ENCODE data around the gene MAGI2.

Gene MAGI2

DNA sequence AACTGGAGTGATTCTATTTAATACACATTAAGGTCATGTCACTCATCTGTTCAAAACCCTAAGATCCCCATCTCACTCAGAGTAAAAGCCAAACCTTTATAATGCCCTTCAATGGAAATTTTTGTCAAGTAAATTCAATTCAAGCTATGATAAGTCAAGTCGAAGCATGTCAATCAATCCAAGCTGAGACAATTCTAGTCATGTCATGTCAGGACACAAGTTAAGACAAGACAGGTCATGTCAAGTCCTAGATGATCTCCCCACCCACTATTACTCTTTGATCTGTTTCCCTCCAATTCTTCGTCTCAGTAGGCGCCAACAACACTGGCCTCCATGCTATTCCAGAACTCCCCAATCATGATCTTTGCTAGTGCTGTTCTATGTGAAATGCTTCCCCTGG lies 141.4 kb downstream of the MAGI2 start:
- no peak overlapping the region for H2AFZ ChIP-seq (ENCODE audit: low read depth, low read length, severe bottlenecking)
- H3K27ac ChIP-seq (ENCODE audit: low read depth, low read length), result no peak overlapping the region
- no peaks in the 10 kb centered on the region for H3K27me3 ChIP-seq (ENCODE audit: low read length)
- no peaks in the 10 kb centered on the region; the same call in 1 of the 2 replicates for H3K9me3 ChIP-seq (ENCODE audit: insufficient read depth, low read length)
- H3K4me2 ChIP-seq (ENCODE audit: low read depth, low read length, poor library complexity, severe bottlenecking), result no peak overlapping the region
- TF ChIP-seq, protein P1, sequence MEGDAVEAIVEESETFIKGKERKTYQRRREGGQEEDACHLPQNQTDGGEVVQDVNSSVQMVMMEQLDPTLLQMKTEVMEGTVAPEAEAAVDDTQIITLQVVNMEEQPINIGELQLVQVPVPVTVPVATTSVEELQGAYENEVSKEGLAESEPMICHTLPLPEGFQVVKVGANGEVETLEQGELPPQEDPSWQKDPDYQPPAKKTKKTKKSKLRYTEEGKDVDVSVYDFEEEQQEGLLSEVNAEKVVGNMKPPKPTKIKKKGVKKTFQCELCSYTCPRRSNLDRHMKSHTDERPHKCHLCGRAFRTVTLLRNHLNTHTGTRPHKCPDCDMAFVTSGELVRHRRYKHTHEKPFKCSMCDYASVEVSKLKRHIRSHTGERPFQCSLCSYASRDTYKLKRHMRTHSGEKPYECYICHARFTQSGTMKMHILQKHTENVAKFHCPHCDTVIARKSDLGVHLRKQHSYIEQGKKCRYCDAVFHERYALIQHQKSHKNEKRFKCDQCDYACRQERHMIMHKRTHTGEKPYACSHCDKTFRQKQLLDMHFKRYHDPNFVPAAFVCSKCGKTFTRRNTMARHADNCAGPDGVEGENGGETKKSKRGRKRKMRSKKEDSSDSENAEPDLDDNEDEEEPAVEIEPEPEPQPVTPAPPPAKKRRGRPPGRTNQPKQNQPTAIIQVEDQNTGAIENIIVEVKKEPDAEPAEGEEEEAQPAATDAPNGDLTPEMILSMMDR (IDR thresholded peaks at IDR 0.05; ENCODE audit: insufficient read depth, low read length, poor library complexity, severe bottlenecking), result no peak
- no peaks in the 10 kb centered on the region for H4K20me1 ChIP-seq (ENCODE audit: low read depth, low read length)
- H3K9ac ChIP-seq (ENCODE audit: low read length), result no peak overlapping the region
- H3F3A ChIP-seq (ENCODE audit: insufficient read depth), result no peaks in the 10 kb centered on the region
- no peaks in the 10 kb centered on the region for H3K36me3 ChIP-seq (ENCODE audit: low read length)
- no peaks in the 10 kb centered on the region for H3K79me2 ChIP-seq (ENCODE audit: insufficient read depth, low read length)
- no peak overlapping the region for H3K4me3 ChIP-seq (ENCODE audit: insufficient read depth, low read length, poor library complexity, severe bottlenecking)
- H3K9me2 ChIP-seq (replicated peaks; ENCODE audit: insufficient read depth, low read length), result no peaks in the 10 kb centered on the region

DNA sequence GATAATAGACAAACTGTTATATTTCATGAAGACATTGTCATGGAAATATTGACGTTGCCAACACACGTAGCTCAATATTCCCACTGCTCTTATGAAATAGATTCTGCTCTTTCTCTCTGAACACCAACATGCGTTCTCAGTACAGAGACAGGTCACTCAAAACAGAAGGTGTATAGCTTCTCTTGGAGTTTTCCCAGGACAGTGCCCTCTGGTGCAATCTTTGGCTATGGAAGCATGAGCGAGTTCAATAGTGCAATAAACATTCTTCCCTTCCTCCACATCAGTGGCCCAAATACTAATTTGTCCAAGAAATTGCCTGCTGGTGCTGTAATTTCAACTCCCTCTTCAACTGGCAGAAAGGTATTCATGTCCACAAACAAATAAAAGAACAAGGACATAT lies 145.3 kb downstream of the MAGI2 start:
- no peaks in the 10 kb centered on the region for H3K27me3 ChIP-seq (ENCODE audit: low read length)
- no peak overlapping the region for H3K4me2 ChIP-seq (ENCODE audit: low read depth, low read length, poor library complexity, severe bottlenecking)
- H3K9me3 ChIP-seq (ENCODE audit: insufficient read depth, low read length), result no peaks in the 10 kb centered on the region; the same call in 1 of the 2 replicates
- H4K20me1 ChIP-seq (ENCODE audit: low read depth, low read length), result no peaks in the 10 kb centered on the region
- H3K36me3 ChIP-seq (ENCODE audit: low read length), result no peaks in the 10 kb centered on the region
- H3K4me3 ChIP-seq (ENCODE audit: insufficient read depth, low read length, poor library complexity, severe bottlenecking), result no peak overlapping the region
- H2AFZ ChIP-seq (ENCODE audit: low read depth, low read length, severe bottlenecking), result no peak overlapping the region
- H3F3A ChIP-seq (ENCODE audit: insufficient read depth), result no peaks in the 10 kb centered on the region
- TF ChIP-seq, protein P1 (IDR thresholded peaks at IDR 0.05; ENCODE audit: insufficient read depth, low read length, poor library complexity, severe bottlenecking), result no peak
- no peak for TF ChIP-seq EZH2phosphoT487 (conservative IDR thresholded peaks at IDR 0.05; ENCODE audit: low read length)
- no peaks in the 10 kb centered on the region for H3K9me2 ChIP-seq (replicated peaks; ENCODE audit: insufficient read depth, low read length)
- H3K27ac ChIP-seq (ENCODE audit: low read depth, low read length), result no peak overlapping the region
- H3K9ac ChIP-seq (ENCODE audit: low read length), result no peak overlapping the region
- no peaks in the 10 kb centered on the region for H3K79me2 ChIP-seq (ENCODE audit: insufficient read depth, low read length)

DNA sequence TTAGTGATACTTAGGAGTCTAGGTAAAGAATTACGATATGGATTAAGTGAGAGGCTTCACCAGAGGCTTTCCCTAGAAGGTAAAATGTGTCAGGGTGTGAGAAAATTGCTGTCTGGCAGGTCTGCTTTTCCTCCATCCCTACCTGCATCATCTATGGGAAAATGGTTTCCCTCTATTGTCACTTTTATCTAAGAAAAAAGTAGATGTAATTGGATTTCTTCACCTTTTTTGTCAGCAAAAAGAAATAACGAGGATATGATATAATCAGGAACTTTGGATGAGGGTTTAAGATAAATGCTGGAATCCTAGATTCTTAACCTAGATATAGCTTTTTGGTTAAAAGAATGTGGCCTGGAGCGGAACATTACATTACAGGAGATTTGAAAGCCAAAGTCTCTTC lies 146.1 kb downstream of the MAGI2 start:
- Histone ChIP-seq H3K4me2 (ENCODE audit: low read depth, low read length, poor library complexity, severe bottlenecking) (no peak overlapping the region), H3K79me2 (ENCODE audit: insufficient read depth, low read length) (no peaks in the 10 kb centered on the region), H3F3A (ENCODE audit: insufficient read depth) (no peaks in the 10 kb centered on the region), H3K9me3 (ENCODE audit: insufficient read depth, low read length) (no peaks in the 10 kb centered on the region), H3K27me3 (ENCODE audit: low read length) (no peaks in the 10 kb centered on the region), H3K27ac (ENCODE audit: low read depth, low read length) (no peak overlapping the region), H4K20me1 (ENCODE audit: low read depth, low read length) (no peaks in the 10 kb centered on the region), H3K9ac (ENCODE audit: low read length) (no peak overlapping the region), H3K9me2 (replicated peaks; ENCODE audit: insufficient read depth, low read length) (no peaks in the 10 kb centered on the region), H3K4me3 (ENCODE audit: insufficient read depth, low read length, poor library complexity, severe bottlenecking) (no peak overlapping the region), H2AFZ (ENCODE audit: low read depth, low read length, severe bottlenecking) (no peak overlapping the region), H3K36me3 (ENCODE audit: low read length) (no peaks in the 10 kb centered on the region)
- TF ChIP-seq, protein P1 (IDR thresholded peaks at IDR 0.05; ENCODE audit: insufficient read depth, low read length, poor library complexity, severe bottlenecking), result no peak
- TF ChIP-seq EZH2phosphoT487 (conservative IDR thresholded peaks at IDR 0.05; ENCODE audit: low read length), result no peak

DNA sequence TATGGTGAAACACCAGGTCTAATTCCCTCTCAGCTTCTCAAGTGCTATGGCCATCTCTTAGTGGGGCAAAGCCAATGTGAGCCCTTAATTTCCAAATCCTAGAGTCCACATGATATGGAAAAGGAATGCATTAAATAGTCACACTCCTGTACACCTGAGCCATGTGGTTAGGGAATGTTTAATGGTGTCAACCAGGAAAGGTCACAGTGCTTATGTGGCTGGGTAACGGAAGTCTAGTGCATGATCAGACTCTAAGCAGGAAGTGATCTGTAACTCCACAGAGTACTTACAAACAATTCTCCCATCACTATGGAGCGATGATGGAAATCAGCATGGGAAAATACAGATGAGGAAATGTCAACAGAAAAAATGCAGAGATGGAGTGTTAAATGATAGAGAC lies 148.8 kb downstream of the MAGI2 start:
- H3K4me2 ChIP-seq (ENCODE audit: low read depth, low read length, poor library complexity, severe bottlenecking), result no peak overlapping the region
- H3K79me2 ChIP-seq (ENCODE audit: insufficient read depth, low read length), result no peaks in the 10 kb centered on the region
- no peak overlapping the region for H2AFZ ChIP-seq (ENCODE audit: low read depth, low read length, severe bottlenecking)
- no peaks in the 10 kb centered on the region for H3K9me3 ChIP-seq (ENCODE audit: insufficient read depth, low read length)
- no peaks in the 10 kb centered on the region for H3K36me3 ChIP-seq (ENCODE audit: low read length)
- H3K27me3 ChIP-seq (ENCODE audit: low read length), result no peaks in the 10 kb centered on the region
- no peaks in the 10 kb centered on the region for H4K20me1 ChIP-seq (ENCODE audit: low read depth, low read length)
- no peaks in the 10 kb centered on the region for H3F3A ChIP-seq (ENCODE audit: insufficient read depth)
- TF ChIP-seq EZH2phosphoT487 (conservative IDR thresholded peaks at IDR 0.05; ENCODE audit: low read length), result no peak
- TF ChIP-seq, protein P1 (IDR thresholded peaks at IDR 0.05; ENCODE audit: insufficient read depth, low read length, poor library complexity, severe bottlenecking), result no peak
- no peak overlapping the region for H3K4me3 ChIP-seq (ENCODE audit: insufficient read depth, low read length, poor library complexity, severe bottlenecking)
- no peaks in the 10 kb centered on the region for H3K9me2 ChIP-seq (replicated peaks; ENCODE audit: insufficient read depth, low read length)
- no peak overlapping the region for H3K9ac ChIP-seq (ENCODE audit: low read length)
- H3K27ac ChIP-seq (ENCODE audit: low read depth, low read length), result no peak overlapping the region
